H1 (cell line): ENCODE data around the gene GP1BB. TPM values are rescaled to one million over a fixed set of nuclear protein-coding genes. Genes with fewer than 3 reads are reported as not detected.

Experiments
- CTCF ChIA-PET: fragments of 300-600 bp; sonication (Branson Sonifier 250); formaldehyde crosslinking; loops from one replicate; lab custom pipeline; 2021; ENCODE audit not compliant: partially characterized antibody; lab: Charles Lee
- POLR2A ChIA-PET: fragments of 300-600 bp; sonication (Branson Sonifier 250); formaldehyde crosslinking; loops from one replicate; lab custom pipeline; 2021; ENCODE audit warnings: inconsistent platforms; ENCODE audit not compliant: partially characterized antibody; lab: Charles Lee
- DNase-seq, 2 experiments: peaks; one replicate each; pipeline versions ENCODE4 v3.0.0 to v3.0.0-alpha.2; 2010 to 2022; ENCODE audit warnings: low spot score in 2 of 2, low read depth in 1 of 2, mixed read lengths in 1 of 2
- FAIRE-seq: peaks from 2 replicates; lab custom pipeline; 2011; peaks lifted over from hg19 to GRCh38; lab: Jason Lieb, UNC
- H2AFZ ChIP-seq: 2 replicates; pipeline ENCODE4 v1.8.1; 2012; ENCODE audit warnings: low read length, inconsistent platforms
- H2AK5ac ChIP-seq: 2 replicates; pipeline ENCODE4 v1.6.1; 2013; ENCODE audit warnings: low read depth, low read length
- H2BK120ac ChIP-seq: replicated peaks from 2 replicates; pipeline ENCODE3; 2013; ENCODE audit warnings: low read depth, low read length, inconsistent platforms
- H2BK12ac ChIP-seq: 2 replicates; pipeline ENCODE4 v1.6.1; 2013; ENCODE audit warnings: low read depth, low read length
- H2BK15ac ChIP-seq: 2 replicates; pipeline ENCODE4 v1.6.1; 2013; ENCODE audit warnings: low read length
- H2BK20ac ChIP-seq: 2 replicates; pipeline ENCODE4 v1.6.1; 2013; ENCODE audit warnings: low read length
- H2BK5ac ChIP-seq: 2 replicates; pipeline ENCODE4 v1.6.1; 2013; ENCODE audit warnings: low read depth, low read length
- H3K14ac ChIP-seq: 2 replicates; pipeline ENCODE4 v1.6.1; 2013; ENCODE audit warnings: inconsistent platforms; ENCODE audit not compliant: insufficient read length
- H3K18ac ChIP-seq: 2 replicates; pipeline ENCODE4 v1.6.1; 2013; ENCODE audit warnings: low read length; ENCODE audit errors: extremely low read depth
- H3K23ac ChIP-seq: 2 replicates; pipeline ENCODE4 v1.6.1; 2013; ENCODE audit warnings: inconsistent platforms; ENCODE audit not compliant: insufficient read length
- H3K23me2 ChIP-seq: 2 replicates; pipeline ENCODE4 v1.6.1; 2013; ENCODE audit warnings: low read depth, low read length
- H3K27ac ChIP-seq: 2 replicates; pipeline ENCODE4 v1.6.1; 2011; ENCODE audit warnings: low read depth, low read length, inconsistent platforms
- H3K27me3 ChIP-seq, 4 experiments: replicated peaks in 1 of 4; 1 replicate in 1 of 4; 2 replicates in 3 of 4; pipeline versions ENCODE4 v1.6.1 to v1.8.1; 2011 to 2013; ENCODE audit warnings: low read length in 3 of 4, mild to moderate bottlenecking in 3 of 4, inconsistent platforms in 2 of 4, mixed read lengths in 2 of 4, moderate library complexity in 1 of 4; ENCODE audit not compliant: control insufficient read depth in 3 of 4, insufficient read depth in 3 of 4; ENCODE audit errors: extremely low read depth in 1 of 4
- H3K36me3 ChIP-seq, 4 experiments: 2 replicates each; pipeline versions ENCODE4 v1.6.1 to v1.8.1; 2011 to 2013; ENCODE audit warnings: mild to moderate bottlenecking in 4 of 4, low read length in 3 of 4, moderate library complexity in 2 of 4, control low read depth in 1 of 4, inconsistent platforms in 1 of 4; ENCODE audit not compliant: insufficient read depth in 4 of 4, control insufficient read depth in 2 of 4
- H3K4ac ChIP-seq: replicated peaks from 2 replicates; pipeline ENCODE3; 2013; ENCODE audit warnings: low read length, low read depth, mixed read lengths, inconsistent platforms; ENCODE audit not compliant: insufficient read length
- H3K4me1 ChIP-seq, 4 experiments: replicated peaks in 1 of 4; 1 replicate in 1 of 4; 2 replicates in 3 of 4; pipeline versions ENCODE4 v1.6.1 to v1.8.1; 2011 to 2013; ENCODE audit warnings: low read length in 3 of 4, inconsistent platforms in 2 of 4, mixed read lengths in 1 of 4; ENCODE audit not compliant: insufficient read depth in 4 of 4, control insufficient read depth in 3 of 4
- H3K4me2 ChIP-seq, 2 experiments: 2 replicates each; pipeline versions ENCODE4 v1.6.1 to v1.8.1; 2011 to 2013; ENCODE audit warnings: low read depth in 2 of 2, low read length in 2 of 2, control low read depth in 1 of 2, inconsistent platforms in 1 of 2, mild to moderate bottlenecking in 1 of 2; ENCODE audit not compliant: insufficient read depth in 1 of 2
- H3K4me3 ChIP-seq, 4 experiments: fragments of 200-600, 300-600 bp in 1 of 4; sonication (generic), shearing (Covaris generic), sonication (Bioruptor Twin) in 1 of 4; 2 replicates each; pipeline versions ENCODE4 v1.5.1 to v1.8.1; 2011 to 2016; ENCODE audit warnings: low read length in 4 of 4, low read depth in 3 of 4, control low read depth in 2 of 4, inconsistent platforms in 2 of 4, mild to moderate bottlenecking in 2 of 4, mixed read lengths in 1 of 4, moderate library complexity in 1 of 4; ENCODE audit not compliant: insufficient read depth in 2 of 4; ENCODE audit errors: extremely low read depth in 1 of 4
- H3K56ac ChIP-seq: replicated peaks from 2 replicates; pipeline ENCODE3; 2013; ENCODE audit warnings: low read depth, mild to moderate bottlenecking, mixed read lengths, low read length, inconsistent platforms; ENCODE audit not compliant: insufficient read length
- H3K79me1 ChIP-seq: 2 replicates; pipeline ENCODE4 v1.6.1; 2013; ENCODE audit warnings: low read depth, low read length, control low read depth
- H3K79me2 ChIP-seq, 2 experiments: 2 replicates each; pipeline versions ENCODE4 v1.6.1 to v1.8.1; 2012 to 2013; ENCODE audit warnings: low read length in 2 of 2, mild to moderate bottlenecking in 2 of 2, inconsistent platforms in 1 of 2; ENCODE audit not compliant: insufficient read depth in 2 of 2, control insufficient read depth in 1 of 2
- H3K9ac ChIP-seq, 4 experiments: replicated peaks in 1 of 4; 1 replicate in 1 of 4; 2 replicates in 3 of 4; pipeline versions ENCODE4 v1.6.1 to v1.8.1; 2011 to 2013; ENCODE audit warnings: low read depth in 3 of 4, low read length in 3 of 4, control low read depth in 2 of 4, mild to moderate bottlenecking in 2 of 4, moderate library complexity in 2 of 4, inconsistent platforms in 1 of 4; ENCODE audit errors: extremely low read depth in 1 of 4
- H3K9me3 ChIP-seq, 2 experiments: 2 replicates each; pipeline versions ENCODE4 v1.6.1 to v1.8.1; 2012 to 2013; ENCODE audit warnings: mild to moderate bottlenecking in 2 of 2, moderate library complexity in 2 of 2, control low read depth in 1 of 2, inconsistent platforms in 1 of 2, low read depth in 1 of 2, low read length in 1 of 2, mixed read lengths in 1 of 2; ENCODE audit not compliant: insufficient read depth in 2 of 2
- H4K20me1 ChIP-seq, 2 experiments: replicated peaks in 1 of 2; 2 replicates each; pipeline versions ENCODE3 to v1.8.1; 2011 to 2013; ENCODE audit warnings: inconsistent platforms in 2 of 2, low read length in 2 of 2, mild to moderate bottlenecking in 1 of 2; ENCODE audit not compliant: insufficient read depth in 2 of 2, control insufficient read depth in 1 of 2
- H4K5ac ChIP-seq: 2 replicates; pipeline ENCODE4 v1.6.1; 2013; ENCODE audit warnings: low read length, low read depth, mixed read lengths, inconsistent platforms; ENCODE audit not compliant: insufficient read length
- H4K8ac ChIP-seq: 2 replicates; pipeline ENCODE4 v1.8.0; 2013; ENCODE audit warnings: mild to moderate bottlenecking, moderate library complexity, low read length, inconsistent platforms; ENCODE audit not compliant: insufficient read depth; ENCODE audit errors: extremely low read depth
- H4K91ac ChIP-seq: replicated peaks from 2 replicates; pipeline ENCODE3; 2013; ENCODE audit warnings: low read length, mixed read lengths, inconsistent platforms; ENCODE audit not compliant: insufficient read length
- ATF2 ChIP-seq: IDR thresholded peaks from 2 replicates; pipeline ENCODE4 v1.6.1; 2012; ENCODE audit warnings: low read length, inconsistent platforms
- CBX8 ChIP-seq: fragments of 300-800, 300-1000 bp; sonication (generic); IDR thresholded peaks from 2 replicates; pipeline ENCODE4 v1.7.1; 2016; ENCODE audit warnings: low read depth, low read length, borderline replicate concordance
- CTBP2 ChIP-seq: IDR thresholded peaks from 2 replicates; pipeline ENCODE4 v1.7.0; 2011; ENCODE audit warnings: borderline replicate concordance, mild to moderate bottlenecking, moderate library complexity, mixed read lengths, low read length; ENCODE audit not compliant: insufficient read depth, insufficient read length
- EZH2 ChIP-seq: fragments of 200-600 bp; sonication (generic); IDR thresholded peaks from 2 replicates; pipeline ENCODE4 v1.7.1; 2012; ENCODE audit warnings: low read depth, mild to moderate bottlenecking, moderate library complexity, low read length, inconsistent platforms; ENCODE audit not compliant: severe bottlenecking
- PHF8 ChIP-seq: fragments of 200-600 bp; sonication (generic); conservative IDR thresholded peaks from 2 replicates; pipeline ENCODE4 v1.7.1; 2012; ENCODE audit warnings: low read depth, mild to moderate bottlenecking, inconsistent platforms, low read length, moderate library complexity
- SP4 ChIP-seq: IDR thresholded peaks from 2 replicates; pipeline ENCODE4 v1.6.1; 2012; ENCODE audit warnings: low read length, inconsistent platforms
- SUZ12 ChIP-seq: fragments of 200-600 bp; sonication (generic); IDR thresholded peaks from 2 replicates; pipeline ENCODE4 v1.6.1; 2012; ENCODE audit warnings: mild to moderate bottlenecking, inconsistent platforms, low read length, moderate library complexity, mixed read lengths
- WGBS, 2 experiments: shearing (Covaris generic) in 1 of 2; methylation state at CpG; one replicate each; pipeline versions ENCODE4 v1.1.6 to v1.1.7; 2013 to 2015; ENCODE audit warnings: low lambda C conversion rate in 2 of 2, mixed read lengths in 2 of 2, inconsistent platforms in 1 of 2, low coverage in 1 of 2, missing lambda C conversion rate in 1 of 2; ENCODE audit not compliant: insufficient replicate concordance in 2 of 2, insufficient coverage in 1 of 2, insufficient read length in 1 of 2; ENCODE audit errors: extremely low coverage in 1 of 2, missing lambda C conversion rate in 1 of 2; 5-methylcytosine and 5-hydroxymethylcytosine counted together
- polyA plus RNA-seq, 7 experiments: library from polyadenylated mRNA; depleted of rRNA in 3 of 7; stranded (reverse) in 5 of 7; unstranded in 2 of 7; fragments of >200 nt in 5 of 7; fragments of 200-250 nt in 2 of 7; gene quantifications; 1 replicate in 5 of 7; 2 replicates in 1 of 7; 4 replicates in 1 of 7; pipeline versions ENCODE4 v1.2.1 to v1.2.3, GENCODE V29; 2011 to 2013; ENCODE audit warnings: missing spikeins in 2 of 7, mixed read lengths in 2 of 7
- total RNA-seq: library from RNA; stranded (reverse); fragmentation: NEBNext Ultra II Directional; extraction: Animal tissue kit (Norgen Biotek cat#: 25700); gene quantifications from 2 replicates; pipeline ENCODE4 v1.2.1, GENCODE V29; 2021
- TF ChIP-seq, protein P1 (sequence below): IDR thresholded peaks from 2 replicates; pipeline ENCODE4 v1.6.1; 2012; ENCODE audit warnings: inconsistent platforms

The GP1BB gene
- total and polyA plus RNA-seq, 2 of the 8 experiments (the other 6 are each of a cell fraction or from before 2014, with no cell fraction given): 0.36 TPM; not detected in 1

GRCh38 chr22:19764299-19764593, 40.9 kb downstream of the GP1BB start:
- peak in 1 of 2 experiments; percentile 71 for DNase-seq

More at GRCh38 chr22:19764299-19764593, 40.9 kb downstream of the GP1BB start:
- peaks cover 0 to 13% (median 0%) of the 10 kb centered on the region in 4 experiments; a peak in 1 of 8 replicates for H3K36me3 ChIP-seq
- H3K18ac ChIP-seq: 0 out of 2 replicates have a peak overlapping the region, but pooled peaks have one; percentile 32
- peak overlapping the region in 1 of 2 experiments; percentile 4; a peak in 1 of 4 replicates for H3K4me2 ChIP-seq
- H2BK15ac ChIP-seq: peak overlapping the region; percentile 83; the same call in 1 of the 2 replicates
- H3K4me3 ChIP-seq: no peak overlapping the region
- no peaks in the 10 kb centered on the region for H3K9me3 ChIP-seq
- H3K9ac ChIP-seq: no peak overlapping the region
- no peak overlapping the region for H2BK120ac ChIP-seq
- no peak overlapping the region for H2AFZ ChIP-seq
- H3K4me1 ChIP-seq: peaks cover 0 to 52% (median 35%) of the 10 kb centered on the region in 4 experiments; a peak in 6 of 7 replicates
- POLR2A ChIA-PET: interaction anchor here (0.7 to 3.1 kb wide), 4 partner anchors 8 to 148 kb away, joined by 3 to 21 read pairs (median 4); partner anchors contain the start of gene GP1BB
- no peak for FAIRE-seq
- H3K27ac ChIP-seq: no peak overlapping the region
- CTCF ChIA-PET: interaction anchor here (0.8 to 5.6 kb wide), 7 partner anchors 10 to 147 kb away, joined by 3 to 48 read pairs (median 4); no protein-coding TSS in a partner anchor
- peaks cover 91 to 97% (median 94%) of the 10 kb centered on the region in 4 experiments for H3K27me3 ChIP-seq
- no peaks in the 10 kb centered on the region for H3K79me1 ChIP-seq
- H2BK20ac ChIP-seq: peak overlapping the region; percentile 66; the same call in 1 of the 2 replicates
- 15% methylated on average over 17 of the region's 17 CpGs; no CpG with 5 or more reads in 1 of the 2 experiments for WGBS, 2 experiments
- TF ChIP-seq SP4 (no peak), EZH2 (peak; percentile 44), CTBP2 (no peak), ATF2 (no peak), CBX8 (peak; percentile 10; the same call in 1 of the 2 replicates), PHF8 (no peak), SUZ12 (peak; percentile 52)
- TF ChIP-seq, protein P1, sequence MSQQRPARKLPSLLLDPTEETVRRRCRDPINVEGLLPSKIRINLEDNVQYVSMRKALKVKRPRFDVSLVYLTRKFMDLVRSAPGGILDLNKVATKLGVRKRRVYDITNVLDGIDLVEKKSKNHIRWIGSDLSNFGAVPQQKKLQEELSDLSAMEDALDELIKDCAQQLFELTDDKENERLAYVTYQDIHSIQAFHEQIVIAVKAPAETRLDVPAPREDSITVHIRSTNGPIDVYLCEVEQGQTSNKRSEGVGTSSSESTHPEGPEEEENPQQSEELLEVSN: 0 out of 2 replicates have a peak, but pooled peaks have one; percentile 17
- H4K8ac ChIP-seq: peak overlapping the region; percentile 81; the same call in 1 of the 2 replicates
- H4K5ac ChIP-seq: no peak overlapping the region
- H2BK12ac ChIP-seq: peak overlapping the region; percentile 100; the same call in 1 of the 2 replicates
- H3K56ac ChIP-seq: no peak overlapping the region
- peaks cover 14 to 31% of the 10 kb centered on the region in 2 experiments for H4K20me1 ChIP-seq
- no peak overlapping the region for H2AK5ac ChIP-seq
- H3K14ac ChIP-seq: no peak overlapping the region
- no peak overlapping the region; the same call in 1 of the 2 replicates for H2BK5ac ChIP-seq
- peaks cover 4% of the 10 kb centered on the region; the same call in 1 of the 2 replicates for H3K23me2 ChIP-seq
- no peaks in the 10 kb centered on the region for H3K79me2 ChIP-seq
- peak overlapping the region; percentile 7 for H4K91ac ChIP-seq
- peak overlapping the region; percentile 13 for H3K4ac ChIP-seq
- H3K23ac ChIP-seq: no peak overlapping the region
